Neural cell (in vitro differentiated cells): ENCODE results near the gene PPFIBP1. TPM values are rescaled to one million over a fixed set of nuclear protein-coding genes. Genes with fewer than 3 reads are reported as not detected.

Experiments used
- H2AFZ ChIP-seq: fragments of 200-600, 300-800 bp; sonication (generic), shearing (Covaris generic); 2 replicates; pipeline ENCODE4 v1.6.0; 2014; ENCODE audit warnings: low read depth, mild to moderate bottlenecking, antibody characterized with exemption, low read length, moderate library complexity
- H3F3A ChIP-seq: fragments of 200-600 bp; shearing (Covaris generic); 2 replicates; pipeline ENCODE4 v1.6.1; 2016; ENCODE audit warnings: mild to moderate bottlenecking, moderate library complexity, mixed read lengths, antibody characterized with exemption, low read length; ENCODE audit not compliant: insufficient read depth, poor library complexity, severe bottlenecking
- H3K27ac ChIP-seq: fragments of 200-600, 300-800 bp; sonication (generic), shearing (Covaris generic); 2 replicates; pipeline ENCODE4 v1.5.1; 2014; ENCODE audit warnings: mild to moderate bottlenecking, low read length, moderate library complexity
- H3K27me3 ChIP-seq: fragments of 300-800, 200-600 bp; sonication (generic), shearing (Covaris generic); 2 replicates; pipeline ENCODE4 v1.6.0; 2014; ENCODE audit warnings: mild to moderate bottlenecking, low read depth, low read length, moderate library complexity; ENCODE audit not compliant: insufficient read depth
- H3K36me3 ChIP-seq: fragments of 300-800, 200-600 bp; sonication (generic), shearing (Covaris generic); 2 replicates; pipeline ENCODE4 v1.5.1; 2014; ENCODE audit warnings: mild to moderate bottlenecking, antibody characterized with exemption, low read length, moderate library complexity; ENCODE audit not compliant: insufficient read depth
- H3K4me2 ChIP-seq: fragments of 300-800, 200-600 bp; sonication (generic), shearing (Covaris generic); 2 replicates; pipeline ENCODE4 v1.6.0; 2014; ENCODE audit warnings: mild to moderate bottlenecking, low read length
- H3K4me3 ChIP-seq: fragments of 300-800, 200-600 bp; sonication (generic), shearing (Covaris generic); 2 replicates; pipeline ENCODE4 v1.5.1; 2014; ENCODE audit warnings: mild to moderate bottlenecking, low read length, moderate library complexity
- H3K79me2 ChIP-seq: fragments of 200-600 bp; shearing (Covaris generic); replicated peaks from 2 replicates; pipeline ENCODE4 v1.6.0; 2014; ENCODE audit warnings: mild to moderate bottlenecking, low read length, moderate library complexity; ENCODE audit not compliant: insufficient read depth
- H3K9ac ChIP-seq: fragments of 300-800, 200-600 bp; sonication (generic), shearing (Covaris generic); 2 replicates; pipeline ENCODE4 v1.6.1; 2016; ENCODE audit warnings: mild to moderate bottlenecking, low read length, mixed read lengths
- H3K9me2 ChIP-seq: fragments of 200-600 bp; shearing (Covaris generic); 2 replicates; pipeline ENCODE4 v1.6.1; 2016; ENCODE audit warnings: mild to moderate bottlenecking, low read length, mixed read lengths; ENCODE audit not compliant: insufficient read depth
- H3K9me3 ChIP-seq: fragments of 200-600, 300-800 bp; sonication (generic), shearing (Covaris generic); 2 replicates; pipeline ENCODE4 v1.6.1; 2016; ENCODE audit warnings: mild to moderate bottlenecking, mixed run types, low read length, moderate library complexity, mixed read lengths
- H4K20me1 ChIP-seq: fragments of 200-600 bp; shearing (Covaris generic); 2 replicates; pipeline ENCODE4 v1.6.1; 2016; ENCODE audit warnings: mild to moderate bottlenecking, mixed run types; ENCODE audit not compliant: insufficient read depth
- CTCF ChIP-seq: fragments of 450-650 bp; IDR thresholded peaks from 2 replicates; pipeline ENCODE4 v1.5.1; 2014; ENCODE audit warnings: antibody characterized with exemption, mild to moderate bottlenecking, moderate library complexity; ENCODE audit not compliant: poor library complexity, severe bottlenecking
- EP300 ChIP-seq: fragments of 450-650 bp; conservative IDR thresholded peaks from 2 replicates; pipeline ENCODE4 v1.6.1; 2014; ENCODE audit warnings: antibody characterized with exemption, mild to moderate bottlenecking, moderate library complexity; ENCODE audit not compliant: poor library complexity, severe bottlenecking
- EZH2 ChIP-seq: fragments of 200-600, 300-800 bp; shearing (Covaris generic), sonication (generic); IDR thresholded peaks from 2 replicates; pipeline ENCODE4 v1.6.1; 2014; ENCODE audit warnings: antibody characterized with exemption, low read length, borderline replicate concordance, mild to moderate bottlenecking; ENCODE audit not compliant: insufficient read depth, poor library complexity, severe bottlenecking
- MXI1 ChIP-seq: fragments of 450-650 bp; conservative IDR thresholded peaks from 2 replicates; pipeline ENCODE4 v1.6.1; 2014; ENCODE audit warnings: antibody characterized with exemption, mild to moderate bottlenecking; ENCODE audit not compliant: poor library complexity, severe bottlenecking
- POLR2AphosphoS5 ChIP-seq: IDR thresholded peaks from 2 replicates; pipeline ENCODE4 v1.6.1; 2012
- RAD21 ChIP-seq: fragments of 450-650 bp; conservative IDR thresholded peaks from 2 replicates; pipeline ENCODE4 v1.6.1; 2014; ENCODE audit warnings: antibody characterized with exemption, mild to moderate bottlenecking, moderate library complexity
- REST ChIP-seq: IDR thresholded peaks from 2 replicates; pipeline ENCODE4 v1.6.1; 2012; ENCODE audit warnings: borderline replicate concordance
- SMC3 ChIP-seq: fragments of 450-650 bp; conservative IDR thresholded peaks from 2 replicates; pipeline ENCODE4 v1.6.1; 2014; ENCODE audit warnings: antibody characterized with exemption, mild to moderate bottlenecking, moderate library complexity; ENCODE audit not compliant: poor library complexity
- TAF1 ChIP-seq: IDR thresholded peaks from 2 replicates; pipeline ENCODE4 v1.6.1; 2012; ENCODE audit warnings: low read depth
- polyA plus RNA-seq: library from polyadenylated mRNA; depleted of rRNA; stranded (reverse); fragments of >200 nt; gene quantifications from 2 replicates; pipeline ENCODE4 v1.2.3, GENCODE V29; 2014

Gene PPFIBP1
- polyA plus RNA-seq, 1 donor from 2014 or later = 30.2 TPM

- Histone ChIP-seq H3K27ac (no peak overlapping the region), H3F3A (no peaks in the 10 kb centered on the region), H3K36me3 (no peaks in the 10 kb centered on the region)
These were observed 149.2 kb downstream of the PPFIBP1 start for GRCh38 chr12:27673101-27673718.

GRCh38 chr12:27674989-27675388 lies 151.0 kb downstream of the PPFIBP1 start:
- no peaks in the 10 kb centered on the region for H3F3A ChIP-seq
- no peak overlapping the region for H3K4me3 ChIP-seq
- H3K27me3 ChIP-seq = no peaks in the 10 kb centered on the region
- H3K36me3 ChIP-seq = no peaks in the 10 kb centered on the region
- no peak overlapping the region for H3K27ac ChIP-seq
- H3K9me3 ChIP-seq = no peaks in the 10 kb centered on the region
- H2AFZ ChIP-seq = no peak overlapping the region
- no peak overlapping the region for H3K4me2 ChIP-seq
- no peaks in the 10 kb centered on the region for H3K79me2 ChIP-seq
- H3K9ac ChIP-seq = no peak overlapping the region
- H3K9me2 ChIP-seq = no peaks in the 10 kb centered on the region
- no peaks in the 10 kb centered on the region for H4K20me1 ChIP-seq
- no peak for TF ChIP-seq CTCF
- no peak for TF ChIP-seq POLR2AphosphoS5
- no peak for TF ChIP-seq EP300
- no peak for TF ChIP-seq REST
- no peak for TF ChIP-seq MXI1
- TF ChIP-seq RAD21 = no peak

More at GRCh38 chr12:27673101-27673718, 149.2 kb downstream of the PPFIBP1 start:
- Histone ChIP-seq H3K9me2 (no peaks in the 10 kb centered on the region), H4K20me1 (no peaks in the 10 kb centered on the region), H3K79me2 (no peaks in the 10 kb centered on the region), H2AFZ (no peak overlapping the region), H3K9ac (no peak overlapping the region), H3K9me3 (no peaks in the 10 kb centered on the region), H3K4me2 (no peak overlapping the region), H3K4me3 (no peak overlapping the region), H3K27me3 (no peaks in the 10 kb centered on the region)
- TF ChIP-seq RAD21 (no peak), EZH2 (no peak), CTCF (no peak), POLR2AphosphoS5 (no peak), REST (no peak), SMC3 (no peak), TAF1 (no peak), MXI1 (no peak), EP300 (no peak)
